NCI-H2171 (cell line): Measurements from ENCODE around the gene CPZ.
A peak's percentile ranks its signal among the peaks of the same experiment; 100 is the strongest.

Source experiments
- DNase-seq: peaks from one replicate; lab custom pipeline; 2025; lab: John Stamatoyannopoulos, UW

Gene CPZ

GRCh38 chr4:8639777-8640720, 47.5 kb downstream of the CPZ start:
- no peak for DNase-seq

- no peak for DNase-seq
Measured at GRCh38 chr4:8640816-8641215, 48.3 kb downstream of the CPZ start.

GRCh38 chr4:8641256-8641655, 48.7 kb downstream of the CPZ start:
- DNase-seq, result no peak

- no peak for DNase-seq
Measured at GRCh38 chr4:8641931-8642650, 49.5 kb downstream of the CPZ start.

- DNase-seq, result no peak
Measured at GRCh38 chr4:8642651-8643321, 50.2 kb downstream of the CPZ start.

GRCh38 chr4:8643441-8643840, 50.9 kb downstream of the CPZ start:
- no peak for DNase-seq

GRCh38 chr4:8643986-8644385, 51.4 kb downstream of the CPZ start:
- DNase-seq, result no peak

GRCh38 chr4:8644461-8644891, 51.9 kb downstream of the CPZ start:
- DNase-seq, result no peak

GRCh38 chr4:8644966-8645752, 52.6 kb downstream of the CPZ start:
- DNase-seq, result no peak

- DNase-seq, result no peak
Measured at GRCh38 chr4:8645753-8646124, 53.2 kb downstream of the CPZ start.

GRCh38 chr4:8646296-8647093, 53.9 kb downstream of the CPZ start:
- DNase-seq, result peak; percentile 16

- no peak for DNase-seq
Measured at GRCh38 chr4:8647094-8647570, 54.6 kb downstream of the CPZ start.

- DNase-seq, result peak; percentile 6
Measured at GRCh38 chr4:8647626-8648025, 55.1 kb downstream of the CPZ start.

GRCh38 chr4:8648296-8648695, 55.7 kb downstream of the CPZ start:
- no peak for DNase-seq

GRCh38 chr4:8648816-8649630, 56.5 kb downstream of the CPZ start:
- no peak for DNase-seq

- DNase-seq, result no peak
Measured at GRCh38 chr4:8649631-8650361, 57.2 kb downstream of the CPZ start.

GRCh38 chr4:8651661-8652180, 59.2 kb downstream of the CPZ start:
- DNase-seq, result no peak

GRCh38 chr4:8652181-8653078, 59.9 kb downstream of the CPZ start:
- DNase-seq, result no peak
